GM19023 (cell line): ENCODE results near the gene BBIP1.
"Not testable (repeated sequence)": the region's sequence is repeated elsewhere in the genome, so short reads cannot be mapped to it uniquely, and the experiment has no call there.

Experiments used
- ATAC-seq: cut with Tn5 transposase; IDR thresholded peaks from one replicate; pipeline ENCODE4 v1.9.1; 2021; ENCODE audit warnings: mild to moderate bottlenecking, moderate library complexity; ENCODE audit not compliant: unreplicated experiment

The BBIP1 gene

DNA sequence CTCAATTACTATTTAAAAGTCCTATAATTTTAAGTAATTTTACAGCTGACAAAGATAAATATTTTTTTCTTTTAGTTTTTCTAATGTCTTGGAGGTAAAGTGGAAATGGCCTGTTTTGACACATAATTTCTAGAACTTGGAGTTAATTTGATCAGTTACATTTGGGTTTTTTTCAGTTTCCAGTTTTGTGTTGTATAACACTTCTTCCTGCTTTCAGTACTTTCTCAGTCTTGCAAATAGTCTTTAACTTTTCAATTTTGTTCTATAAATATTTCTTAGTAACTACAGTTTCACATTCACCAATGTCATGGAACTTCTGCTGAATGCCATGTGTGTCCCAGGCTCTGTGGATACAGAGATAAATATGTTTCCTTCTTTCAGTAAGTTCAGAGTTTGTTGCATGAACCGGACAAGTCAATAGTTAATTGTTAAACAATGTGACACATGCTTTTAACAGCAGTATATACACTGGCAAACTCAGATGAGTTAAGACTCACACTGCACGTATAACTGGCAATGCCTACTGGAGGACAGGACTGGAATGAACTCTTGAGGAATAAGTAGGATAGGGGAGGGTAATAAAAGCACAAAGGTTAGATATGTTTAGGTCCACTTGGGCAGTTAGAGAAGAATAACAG lies 5.0 kb upstream of the BBIP1 start:
- ATAC-seq = no peak

DNA sequence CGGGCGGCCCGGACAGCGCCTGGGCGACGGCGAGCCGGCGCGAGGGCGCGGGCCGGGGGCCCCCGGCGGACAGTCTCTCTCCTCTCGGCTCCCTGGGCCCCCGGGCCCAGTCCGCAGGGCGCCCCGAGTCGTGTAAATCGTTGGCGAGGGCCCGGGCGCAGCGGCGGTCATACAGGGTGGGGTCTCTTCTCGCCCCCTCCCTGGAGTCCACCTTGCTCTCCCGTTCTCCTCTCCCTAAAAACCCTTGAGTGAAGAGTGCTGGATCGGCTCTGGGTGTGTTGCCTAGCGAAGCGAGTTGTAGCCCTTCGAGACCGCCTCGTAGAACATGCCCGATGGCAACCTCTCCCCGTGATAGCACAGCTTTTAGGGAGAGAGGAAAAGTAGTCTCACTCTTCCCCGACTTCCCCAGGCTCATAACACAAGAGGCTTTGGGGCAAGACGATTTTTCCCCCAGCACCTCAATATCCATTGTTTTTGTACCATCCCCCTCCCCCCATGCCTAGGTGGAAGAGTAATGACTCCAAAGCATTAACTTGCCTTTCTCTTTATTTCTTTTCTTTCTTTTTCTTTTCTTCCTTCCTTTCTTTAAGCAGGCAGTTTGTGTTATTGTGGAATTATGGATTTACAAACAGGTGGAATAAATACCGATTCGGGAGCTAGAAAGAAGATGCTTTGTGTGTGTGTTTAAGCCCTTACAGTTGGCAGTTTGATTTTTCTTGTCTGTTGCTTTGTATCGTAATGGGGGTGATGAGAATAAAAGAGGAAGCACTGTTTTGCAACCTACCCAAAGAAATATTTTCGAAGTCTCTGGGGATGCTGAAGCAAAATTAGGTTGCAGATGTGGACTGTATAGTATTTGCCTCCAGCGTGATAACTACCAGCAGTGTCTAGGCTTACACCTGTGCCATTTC lies 1.2 kb upstream of the BBIP1 start:
- peak; percentile 10 for ATAC-seq

DNA sequence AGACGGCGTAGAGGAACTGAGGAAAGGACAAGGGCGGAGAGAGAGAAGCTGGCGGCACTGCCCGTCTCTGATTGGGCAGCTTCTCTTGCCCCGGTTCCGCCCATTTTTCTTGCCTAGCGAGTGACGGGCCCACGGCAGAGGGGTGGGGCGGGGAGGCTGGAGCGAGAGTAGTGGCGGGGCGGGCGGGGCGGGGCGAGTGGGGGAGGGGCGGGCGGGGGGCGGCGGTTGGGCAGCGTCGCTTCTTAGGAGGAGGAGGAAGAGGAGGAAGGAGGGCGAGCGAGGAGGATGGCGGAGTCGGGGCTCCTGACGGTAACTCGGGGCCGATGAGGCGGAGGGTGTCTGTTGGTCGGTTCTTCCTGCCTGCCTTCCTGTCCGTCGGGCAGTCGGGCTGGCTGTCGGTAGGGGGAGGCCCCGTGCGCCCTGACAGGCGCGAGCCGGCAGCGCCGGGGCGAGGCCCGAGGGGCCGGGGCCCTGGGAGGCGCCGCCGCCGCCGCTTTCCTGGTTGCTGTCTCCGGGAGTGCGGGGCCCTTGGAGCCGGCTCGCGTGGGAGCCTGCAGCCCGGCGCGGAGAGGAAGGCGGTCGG lies 460 bp upstream of the BBIP1 start, which contains the start of gene SHOC2:
Gene SHOC2 (plus strand): TSS at position 256 of the 583 bp plus-strand sequence. CDS start 44,755 bp downstream, outside the sequence.
- ATAC-seq = peak; percentile 15

GRCh38 chr10:110918269-110918642 lies 724 bp downstream of the BBIP1 start:
- no peak for ATAC-seq

DNA sequence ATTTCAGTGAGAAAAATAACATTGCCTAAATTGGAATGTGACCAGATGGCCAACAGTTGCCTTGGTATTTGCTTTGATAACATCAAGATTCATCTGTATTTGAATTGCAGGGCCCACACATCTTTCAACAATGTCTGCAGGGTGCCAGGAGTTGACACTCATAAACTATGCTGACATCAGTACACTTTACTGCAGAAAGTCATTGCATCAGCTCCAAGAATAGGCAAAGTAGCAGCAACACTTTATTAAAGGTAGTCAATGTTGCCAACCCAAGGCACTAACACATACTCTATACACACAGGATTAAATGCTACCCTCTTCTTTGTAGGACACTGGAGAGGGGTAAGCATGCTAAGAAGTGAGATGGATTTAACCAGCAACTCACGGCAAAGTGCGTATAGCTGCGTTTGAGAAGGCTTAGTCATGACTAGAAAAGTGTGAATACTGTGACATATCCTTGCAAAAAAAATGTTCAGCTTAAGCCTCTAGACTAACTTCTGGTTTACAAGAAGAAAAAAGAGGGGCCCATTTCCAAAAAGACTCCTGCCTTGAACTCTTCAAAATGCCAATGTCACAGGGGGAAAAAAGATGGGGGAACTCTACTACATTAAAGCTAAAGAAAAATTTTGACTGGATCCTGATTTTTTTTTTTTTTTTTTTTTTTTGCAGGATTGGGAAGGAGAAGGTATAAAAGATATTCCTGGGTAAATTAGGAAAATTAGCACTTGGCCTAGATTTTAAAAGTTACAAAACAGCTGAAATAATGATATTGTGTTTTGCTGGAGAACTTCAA lies 2.2 kb downstream of the BBIP1 start:
- ATAC-seq = no peak

- not testable (repeated sequence) for ATAC-seq
Measured at GRCh38 chr10:110915600-110915999, 3.4 kb downstream of the BBIP1 start.

DNA sequence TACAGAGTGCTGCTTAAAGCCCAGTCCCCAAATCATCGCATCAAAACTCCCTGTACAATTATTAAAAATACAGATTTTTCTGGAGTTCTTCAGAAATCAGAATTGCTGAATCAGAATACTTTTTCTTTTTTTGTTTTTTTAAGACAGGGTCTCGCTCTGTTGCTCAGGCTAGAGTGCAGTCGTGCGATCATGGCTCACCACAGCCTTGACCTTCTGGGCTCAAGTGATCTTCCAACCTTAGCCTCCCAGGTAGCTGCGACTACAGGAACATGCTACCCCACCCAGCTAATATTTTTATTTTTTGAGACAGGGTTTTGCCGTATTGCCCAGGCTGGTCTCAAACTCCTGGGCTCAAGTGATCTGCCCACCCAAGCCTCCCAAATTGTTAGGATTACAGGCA lies 3.9 kb downstream of the BBIP1 start:
- ATAC-seq = no peak

- ATAC-seq = no peak
Measured at GRCh38 chr10:110914431-110914830, 4.5 kb downstream of the BBIP1 start.

DNA sequence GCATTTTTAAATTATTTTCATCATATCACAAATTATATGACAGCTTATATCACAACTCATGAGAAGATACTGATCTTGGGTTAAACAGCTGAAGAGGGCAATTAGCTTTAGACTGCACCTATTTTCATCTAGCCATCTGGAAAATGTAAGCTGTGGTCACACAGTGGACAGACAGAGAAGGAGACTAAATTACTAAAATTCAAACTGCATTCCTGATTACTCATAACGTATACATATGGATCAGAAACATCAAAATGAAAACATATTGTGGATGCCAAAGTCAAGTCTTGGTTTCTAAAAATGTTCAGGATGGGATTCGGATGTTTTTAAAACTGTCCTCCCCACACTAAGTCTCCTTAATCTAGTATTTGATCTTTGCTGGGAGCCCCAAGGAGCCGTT lies 6.6 kb downstream of the BBIP1 start:
- no peak for ATAC-seq

- ATAC-seq = no peak
Measured at GRCh38 chr10:110910138-110910537, 8.8 kb downstream of the BBIP1 start.

GRCh38 chr10:110903280-110904278 lies 15.4 kb downstream of the BBIP1 start:
- ATAC-seq = no peak

DNA sequence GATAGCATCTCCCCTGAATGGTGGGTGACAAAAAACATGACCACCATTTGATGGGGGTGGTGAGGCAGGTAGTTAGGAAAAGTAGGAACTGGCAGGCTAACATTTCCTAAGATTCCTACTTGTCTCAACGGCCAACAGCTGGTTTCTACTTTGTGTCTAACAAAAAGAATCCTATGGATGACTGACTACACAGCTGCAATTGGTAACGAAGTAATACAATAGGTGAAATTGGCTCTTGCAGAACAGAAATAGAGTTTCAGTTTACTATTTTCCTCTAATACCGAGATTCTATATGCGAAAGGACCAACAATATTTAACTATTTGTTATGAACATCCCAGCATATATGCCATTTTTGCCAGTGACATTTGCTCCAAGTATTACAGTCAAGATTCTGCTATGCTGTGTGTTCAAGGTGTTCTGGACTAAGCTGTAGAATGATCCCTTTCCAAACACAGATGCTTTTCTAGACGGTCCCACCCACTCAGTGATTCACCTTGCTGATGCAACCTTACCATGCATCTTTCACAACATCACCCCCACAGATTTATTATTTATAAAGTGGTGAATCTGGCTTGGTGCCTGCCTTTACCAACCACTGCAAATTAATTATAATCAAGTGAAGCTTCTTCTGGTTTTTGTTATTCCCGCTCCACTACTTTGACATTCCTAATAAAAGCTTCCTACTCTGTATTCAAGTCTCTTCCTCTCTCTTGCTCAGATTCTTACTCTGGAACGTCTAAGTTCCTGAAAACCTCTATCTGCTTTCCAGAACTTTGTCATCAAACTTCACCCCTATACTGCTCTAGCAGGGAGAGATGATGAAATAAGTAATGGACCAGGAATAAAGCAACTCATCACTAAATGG lies 16.8 kb downstream of the BBIP1 start:
- ATAC-seq = no peak

GRCh38 chr10:110900983-110901382 lies 18.0 kb downstream of the BBIP1 start:
- ATAC-seq = no peak

DNA sequence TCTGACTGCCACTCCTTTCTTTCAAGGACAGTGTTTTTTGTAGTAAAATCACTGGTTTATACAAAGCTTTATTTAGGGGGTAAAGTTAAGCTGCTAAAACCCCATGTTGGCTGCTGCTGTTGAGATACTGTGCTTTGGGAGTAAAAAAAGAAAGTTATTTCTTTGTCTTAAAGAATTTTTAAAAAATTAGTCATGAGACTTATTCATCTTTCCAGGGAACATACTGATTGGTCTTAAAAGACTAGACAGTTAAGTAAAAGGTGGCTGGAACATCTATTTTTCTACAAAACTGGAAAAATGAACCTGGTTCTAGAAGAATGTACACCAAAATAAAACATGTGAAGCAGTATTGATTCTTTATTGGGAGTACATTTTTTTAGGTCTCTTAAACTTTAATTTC lies 20.6 kb downstream of the BBIP1 start:
- ATAC-seq = no peak

GRCh38 chr10:110897184-110897583 lies 21.8 kb downstream of the BBIP1 start:
- no peak for ATAC-seq

DNA sequence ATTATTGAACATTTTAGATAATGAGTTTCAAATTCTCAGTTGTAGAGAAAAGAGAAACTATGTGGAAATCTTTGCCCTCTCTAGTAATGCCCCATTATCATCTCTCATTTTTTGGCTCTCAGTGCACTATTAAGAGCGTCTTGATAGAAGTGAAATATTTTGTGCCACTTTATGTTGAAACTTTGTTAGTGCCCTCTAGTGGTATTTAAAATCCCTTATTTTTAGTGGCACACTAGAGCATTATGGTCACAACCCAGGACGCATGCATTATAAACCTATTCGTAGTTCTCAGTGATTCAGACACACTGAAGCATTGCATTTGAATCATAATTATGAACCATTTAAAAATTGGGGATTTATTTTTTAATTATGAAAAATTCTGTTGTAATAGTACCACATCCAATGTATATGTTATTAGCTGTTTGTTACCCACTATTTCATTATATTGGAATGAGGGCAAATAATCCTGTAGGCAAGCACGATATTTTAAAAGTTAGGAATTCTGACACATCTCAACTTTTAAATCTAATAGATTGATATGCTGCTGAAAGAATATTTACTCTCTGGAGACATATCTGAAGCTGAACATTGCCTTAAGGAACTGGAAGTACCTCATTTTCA lies 25.3 kb downstream of the BBIP1 start:
- no peak for ATAC-seq

GRCh38 chr10:110892602-110893288 lies 26.2 kb downstream of the BBIP1 start:
- ATAC-seq = no peak

- no peak for ATAC-seq
Measured at GRCh38 chr10:110887560-110887959, 31.4 kb downstream of the BBIP1 start.
